ENCODE data around the gene TPM2. TPM values are rescaled to one million over a fixed set of nuclear protein-coding genes. Genes with fewer than 3 reads are reported as not detected.

TPM2 gene
- total and polyA plus RNA-seq, 8 donors, result 11.3 to 227 (median 23.4) TPM

DNA sequence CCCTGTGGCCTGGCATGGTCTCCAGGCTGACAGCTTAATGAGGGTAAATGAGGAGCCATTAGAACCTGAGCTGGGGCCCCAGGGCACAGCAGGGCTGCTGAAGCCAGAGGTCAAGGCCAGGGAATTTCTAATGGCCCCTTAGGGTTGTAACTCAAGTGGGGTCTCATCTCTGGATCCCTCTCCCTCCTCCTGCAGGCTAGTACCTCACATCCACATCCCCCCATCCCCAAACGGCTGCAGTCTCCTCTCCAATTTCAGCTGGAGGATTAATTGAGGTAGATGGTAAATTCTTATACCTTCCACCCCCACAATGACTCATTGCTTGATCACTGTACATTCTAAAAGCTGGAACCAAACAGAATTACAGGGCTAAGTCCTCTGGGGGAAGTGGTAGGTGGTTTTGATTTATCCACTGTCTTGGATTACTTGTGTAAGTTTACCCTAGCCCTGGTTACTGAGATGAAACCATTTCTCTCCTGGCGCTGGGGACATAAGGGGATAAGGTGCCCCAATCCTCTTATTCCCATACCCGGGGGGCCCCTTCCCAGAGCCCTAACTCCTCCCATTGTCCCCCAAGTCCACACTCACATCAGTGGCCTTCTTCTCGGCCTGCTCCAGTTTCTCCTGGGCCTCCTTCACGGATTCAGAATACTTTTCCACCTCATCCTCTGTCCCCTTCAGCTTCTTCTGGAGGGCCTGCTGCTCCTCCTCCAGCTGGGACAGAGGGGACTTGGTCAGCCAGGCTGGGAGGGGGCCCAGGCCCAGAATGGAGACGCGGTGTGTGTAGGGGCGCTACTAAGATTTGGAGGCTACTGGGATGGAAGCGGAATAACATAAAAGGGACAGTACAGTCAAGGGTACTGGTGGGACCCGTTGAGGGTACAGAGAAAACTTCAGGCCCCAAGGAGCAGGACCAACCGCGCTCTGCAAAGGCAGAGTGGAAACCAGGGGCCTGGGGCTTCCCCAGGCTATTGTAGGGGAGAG lies 875 bp downstream of the TPM2 start:
- Histone ChIP-seq H3K9me3 (no peaks in the 10 kb centered on the region), H3K4me3 (peak overlapping the region in 2 of 4 donors; percentile 54 to 63), H3K4me1 (peaks cover 0 to 4% (median 4%) of the 10 kb centered on the region in 3 donors), H3K36me3 (no peaks in the 10 kb centered on the region), H3K27me3 (no peaks in the 10 kb centered on the region), H3K27ac (no peak overlapping the region)
- no peak for ATAC-seq
- FAIRE-seq, result no peak
- intact Hi-C loops (cut with DNase I), result no loop called here
- WGBS, 2 donors, result 84 to 90% methylated on average over 12 of the region's 12 CpGs
- DNase-seq, result peak in 1 of 6 donors; percentile 20
- TF ChIP-seq, protein P1, sequence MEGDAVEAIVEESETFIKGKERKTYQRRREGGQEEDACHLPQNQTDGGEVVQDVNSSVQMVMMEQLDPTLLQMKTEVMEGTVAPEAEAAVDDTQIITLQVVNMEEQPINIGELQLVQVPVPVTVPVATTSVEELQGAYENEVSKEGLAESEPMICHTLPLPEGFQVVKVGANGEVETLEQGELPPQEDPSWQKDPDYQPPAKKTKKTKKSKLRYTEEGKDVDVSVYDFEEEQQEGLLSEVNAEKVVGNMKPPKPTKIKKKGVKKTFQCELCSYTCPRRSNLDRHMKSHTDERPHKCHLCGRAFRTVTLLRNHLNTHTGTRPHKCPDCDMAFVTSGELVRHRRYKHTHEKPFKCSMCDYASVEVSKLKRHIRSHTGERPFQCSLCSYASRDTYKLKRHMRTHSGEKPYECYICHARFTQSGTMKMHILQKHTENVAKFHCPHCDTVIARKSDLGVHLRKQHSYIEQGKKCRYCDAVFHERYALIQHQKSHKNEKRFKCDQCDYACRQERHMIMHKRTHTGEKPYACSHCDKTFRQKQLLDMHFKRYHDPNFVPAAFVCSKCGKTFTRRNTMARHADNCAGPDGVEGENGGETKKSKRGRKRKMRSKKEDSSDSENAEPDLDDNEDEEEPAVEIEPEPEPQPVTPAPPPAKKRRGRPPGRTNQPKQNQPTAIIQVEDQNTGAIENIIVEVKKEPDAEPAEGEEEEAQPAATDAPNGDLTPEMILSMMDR (IDR thresholded peaks at IDR 0.05), result no peak

DNA sequence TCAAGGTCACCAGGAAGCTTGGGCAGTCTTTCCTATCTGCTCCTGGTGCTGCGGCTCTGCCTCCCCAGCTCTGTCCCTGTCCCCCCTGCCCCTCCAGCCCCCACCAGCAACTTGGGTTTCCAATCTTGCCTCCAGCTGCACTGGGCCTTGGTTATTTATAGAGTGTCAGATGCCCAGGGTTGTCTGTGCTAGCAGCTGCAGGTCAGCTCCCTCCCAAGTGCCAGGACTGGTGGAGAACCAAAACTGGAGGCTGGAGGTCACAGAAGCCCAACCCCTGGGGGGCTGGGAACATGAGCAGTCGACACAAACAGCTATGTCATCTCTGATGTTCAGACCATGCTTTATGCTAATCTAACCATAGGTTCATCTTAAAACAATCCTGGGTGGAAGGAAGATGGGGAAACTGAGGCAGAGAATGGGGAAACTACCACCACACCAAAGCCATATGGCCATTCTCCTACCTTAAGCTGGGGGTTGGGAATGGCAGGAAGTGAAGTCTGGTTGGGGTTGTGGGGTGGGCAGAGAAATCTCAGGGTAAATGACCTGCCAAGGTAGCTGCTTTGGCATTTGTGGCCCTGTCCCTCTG lies 1.7 kb downstream of the TPM2 start:
- DNase-seq (peak in 2 of 6 donors; percentile 20 to 22), FAIRE-seq (no peak), ATAC-seq (no peak)
- 90 to 95% methylated on average over 2 of the region's 2 CpGs for WGBS, 2 donors
- TF ChIP-seq, protein P1 (IDR thresholded peaks at IDR 0.05), result no peak
- H3K36me3 ChIP-seq, result no peaks in the 10 kb centered on the region
- intact Hi-C loops (cut with DNase I), result no loop called here
- no peak overlapping the region for H3K27ac ChIP-seq
- no peaks in the 10 kb centered on the region for H3K27me3 ChIP-seq
- H3K4me3 ChIP-seq, result no peak overlapping the region
- H3K9me3 ChIP-seq, result no peaks in the 10 kb centered on the region
- H3K4me1 ChIP-seq, result peaks cover 0 to 4% (median 4%) of the 10 kb centered on the region in 3 donors

DNA sequence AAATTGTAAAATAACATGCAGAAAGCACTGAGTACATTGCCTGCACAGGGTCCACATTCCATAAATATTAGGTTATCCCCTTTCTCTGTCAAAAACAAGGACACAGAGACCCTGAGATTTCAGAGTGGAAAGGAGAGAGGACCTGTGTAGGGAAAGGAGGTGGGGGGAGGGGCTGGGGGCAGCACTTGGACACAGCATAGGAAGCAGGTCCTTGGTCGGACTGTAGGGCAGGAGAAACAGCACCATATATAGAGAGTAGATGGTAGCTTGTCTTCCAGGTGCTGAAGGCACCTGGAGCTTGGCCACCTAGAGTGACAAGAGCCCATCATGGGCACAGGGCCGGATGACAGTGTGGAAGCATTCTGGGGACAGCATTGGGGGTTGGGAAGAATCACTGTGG lies 2.4 kb downstream of the TPM2 start:
- Histone ChIP-seq H3K4me1 (peaks cover 0 to 4% (median 4%) of the 10 kb centered on the region in 3 donors), H3K27ac (no peak overlapping the region), H3K4me3 (no peak overlapping the region), H3K27me3 (no peaks in the 10 kb centered on the region), H3K36me3 (no peaks in the 10 kb centered on the region), H3K9me3 (no peaks in the 10 kb centered on the region)
- DNase-seq, result peak in 2 of 6 donors; percentile 5 to 34
- intact Hi-C loops (cut with DNase I), result no loop called here
- no peak for ATAC-seq
- TF ChIP-seq, protein P1 (IDR thresholded peaks at IDR 0.05), result no peak
- 67 to 77% methylated on average over 2 of the region's 2 CpGs for WGBS, 2 donors
- FAIRE-seq, result no peak

DNA sequence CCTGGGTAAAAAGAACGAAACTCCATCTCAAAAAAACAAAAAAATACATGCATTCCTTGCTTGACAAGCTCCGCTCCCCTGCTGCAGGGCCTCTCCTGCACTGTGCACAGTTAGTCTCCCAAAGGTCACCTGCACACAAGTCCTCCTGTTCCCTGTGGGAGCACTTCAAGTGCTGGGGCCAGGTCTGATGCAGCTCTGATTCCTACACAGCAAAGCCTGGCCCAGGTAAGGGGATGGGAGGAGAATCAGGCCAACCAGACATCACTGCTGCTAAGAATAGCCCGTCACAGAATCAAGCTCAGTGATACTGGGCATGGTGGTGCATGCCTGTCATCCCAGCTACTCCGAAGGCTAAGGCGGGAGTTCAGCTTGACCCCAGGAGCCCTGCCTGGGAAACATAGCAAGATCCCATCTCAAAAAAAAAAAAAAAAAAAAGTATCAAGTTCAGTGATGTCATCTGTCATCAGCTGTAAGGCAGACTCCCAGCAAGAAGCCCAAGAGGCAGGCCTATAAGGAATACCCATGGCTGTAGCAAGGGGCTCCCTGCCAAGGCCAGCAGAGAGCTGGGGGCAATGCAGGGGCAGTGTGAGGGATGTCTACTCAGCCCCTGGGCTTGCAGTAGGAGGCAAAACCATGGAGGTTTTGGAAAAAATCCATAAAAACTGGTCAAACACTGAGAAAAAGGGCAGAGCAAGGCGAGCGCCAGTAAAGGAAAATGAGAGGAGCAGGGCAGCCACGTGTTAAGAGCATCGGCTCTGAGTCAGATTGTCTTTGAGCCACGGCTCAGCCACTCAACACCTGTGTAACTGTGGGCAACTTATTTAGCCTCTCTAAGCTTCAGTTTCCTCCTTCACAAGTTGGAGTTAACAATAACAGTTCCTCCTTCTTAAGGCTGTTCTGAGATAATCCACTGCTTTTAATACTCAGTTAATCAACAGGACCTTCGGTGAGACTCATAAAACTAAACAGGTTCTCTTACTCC lies 3.2 kb downstream of the TPM2 start:
- Histone ChIP-seq H3K4me1 (peaks cover 0 to 4% (median 4%) of the 10 kb centered on the region in 3 donors), H3K27ac (no peak overlapping the region), H3K4me3 (no peak overlapping the region), H3K27me3 (no peaks in the 10 kb centered on the region), H3K36me3 (no peaks in the 10 kb centered on the region), H3K9me3 (no peaks in the 10 kb centered on the region)
- ATAC-seq (no peak), FAIRE-seq (no peak), DNase-seq (peak in 2 of 6 donors; percentile 17 to 31)
- TF ChIP-seq, protein P1 (IDR thresholded peaks at IDR 0.05), result no peak
- WGBS, 2 donors, result 81 to 82% methylated on average over 11 of the region's 11 CpGs
- intact Hi-C loops (cut with DNase I), result no loop called here
